ENCODE results near the gene TMTC4.
"Not testable (repeated sequence)": the region's sequence is repeated elsewhere in the genome, so short reads cannot be mapped to it uniquely, and the experiment has no call there.

Gene TMTC4

GRCh38 chr13:100581030-100581429 lies 93.6 kb downstream of the TMTC4 start:
- no peak for DNase-seq

- no peak for DNase-seq
Measured at GRCh38 chr13:100580045-100580444, 94.5 kb downstream of the TMTC4 start.

GRCh38 chr13:100577239-100577638 lies 97.4 kb downstream of the TMTC4 start:
- not testable (repeated sequence) for DNase-seq

GRCh38 chr13:100573121-100573520 lies 101.5 kb downstream of the TMTC4 start:
- peak; percentile 49 to 75 for DNase-seq

GRCh38 chr13:100566543-100566942 lies 108.1 kb downstream of the TMTC4 start:
- DNase-seq = no peak

GRCh38 chr13:100565286-100565685 lies 109.3 kb downstream of the TMTC4 start:
- DNase-seq = no peak

GRCh38 chr13:100564444-100565223 lies 110.0 kb downstream of the TMTC4 start:
- DNase-seq = no peak

GRCh38 chr13:100563779-100564178 lies 110.8 kb downstream of the TMTC4 start:
- DNase-seq = no peak

GRCh38 chr13:100561599-100562204 lies 112.9 kb downstream of the TMTC4 start:
- DNase-seq = no peak

GRCh38 chr13:100561158-100561499 lies 113.5 kb downstream of the TMTC4 start:
- no peak for DNase-seq

- no peak for DNase-seq
Measured at GRCh38 chr13:100560498-100561157, 114.0 kb downstream of the TMTC4 start.

- DNase-seq = no peak
Measured at GRCh38 chr13:100559886-100560285, 114.7 kb downstream of the TMTC4 start.
